Measurements from ENCODE around the gene RAB11FIP4. TPM values are rescaled to one million over a fixed set of nuclear protein-coding genes. Genes with fewer than 3 reads are reported as not detected.
A peak's percentile ranks its signal among the peaks of the same experiment; 100 is the strongest.

The RAB11FIP4 gene
- total and polyA plus RNA-seq, 8 donors: 4.7 to 121 (median 11.7) TPM

- peaks cover 0 to 4% (median 0%) of the 10 kb centered on the region in 4 donors for H3K4me1 ChIP-seq
- intact Hi-C loops (cut with DNase I; ENCODE audit: low total_unique reads): no loop called here
Observed at GRCh38 chr17:31449111-31449510, 57.6 kb downstream of the RAB11FIP4 start.

GRCh38 chr17:31449746-31450145 lies 58.3 kb downstream of the RAB11FIP4 start:
- H3K36me3 ChIP-seq: no peaks in the 10 kb centered on the region
- H3K27me3 ChIP-seq: no peaks in the 10 kb centered on the region
- WGBS, 5 donors: 75 to 87% (median 82%) methylated on average over 3 of the region's 3 CpGs
- intact Hi-C loops (cut with DNase I; ENCODE audit: low total_unique reads): no loop called here
- DNase-seq: no peak
- no peak overlapping the region for H3K27ac ChIP-seq
- H3K4me1 ChIP-seq: peaks cover 0 to 4% (median 0%) of the 10 kb centered on the region in 4 donors
- H3K9me3 ChIP-seq: no peaks in the 10 kb centered on the region
- no peak overlapping the region for H3K4me3 ChIP-seq
- TF ChIP-seq POLR2AphosphoS5 (IDR thresholded peaks at IDR 0.05) (no peak), EP300 (IDR thresholded peaks at IDR 0.05) (no peak), POLR2A (IDR thresholded peaks at IDR 0.05) (no peak)
- TF ChIP-seq, protein P1, sequence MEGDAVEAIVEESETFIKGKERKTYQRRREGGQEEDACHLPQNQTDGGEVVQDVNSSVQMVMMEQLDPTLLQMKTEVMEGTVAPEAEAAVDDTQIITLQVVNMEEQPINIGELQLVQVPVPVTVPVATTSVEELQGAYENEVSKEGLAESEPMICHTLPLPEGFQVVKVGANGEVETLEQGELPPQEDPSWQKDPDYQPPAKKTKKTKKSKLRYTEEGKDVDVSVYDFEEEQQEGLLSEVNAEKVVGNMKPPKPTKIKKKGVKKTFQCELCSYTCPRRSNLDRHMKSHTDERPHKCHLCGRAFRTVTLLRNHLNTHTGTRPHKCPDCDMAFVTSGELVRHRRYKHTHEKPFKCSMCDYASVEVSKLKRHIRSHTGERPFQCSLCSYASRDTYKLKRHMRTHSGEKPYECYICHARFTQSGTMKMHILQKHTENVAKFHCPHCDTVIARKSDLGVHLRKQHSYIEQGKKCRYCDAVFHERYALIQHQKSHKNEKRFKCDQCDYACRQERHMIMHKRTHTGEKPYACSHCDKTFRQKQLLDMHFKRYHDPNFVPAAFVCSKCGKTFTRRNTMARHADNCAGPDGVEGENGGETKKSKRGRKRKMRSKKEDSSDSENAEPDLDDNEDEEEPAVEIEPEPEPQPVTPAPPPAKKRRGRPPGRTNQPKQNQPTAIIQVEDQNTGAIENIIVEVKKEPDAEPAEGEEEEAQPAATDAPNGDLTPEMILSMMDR (IDR thresholded peaks at IDR 0.05): no peak

More at GRCh38 chr17:31449111-31449510, 57.6 kb downstream of the RAB11FIP4 start:
- TF ChIP-seq, protein P1 (IDR thresholded peaks at IDR 0.05): no peak
- TF ChIP-seq EP300 (IDR thresholded peaks at IDR 0.05) (no peak), POLR2AphosphoS5 (IDR thresholded peaks at IDR 0.05) (no peak)
- WGBS, 5 donors: 81 to 88% (median 82%) methylated on average over 7 of the region's 7 CpGs
- no peak overlapping the region for H3K27ac ChIP-seq
- no peak for DNase-seq
- H3K4me3 ChIP-seq: no peak overlapping the region
- no peaks in the 10 kb centered on the region for H3K9me3 ChIP-seq
- no peaks in the 10 kb centered on the region for H3K27me3 ChIP-seq
- H3K36me3 ChIP-seq: no peaks in the 10 kb centered on the region

DNA sequence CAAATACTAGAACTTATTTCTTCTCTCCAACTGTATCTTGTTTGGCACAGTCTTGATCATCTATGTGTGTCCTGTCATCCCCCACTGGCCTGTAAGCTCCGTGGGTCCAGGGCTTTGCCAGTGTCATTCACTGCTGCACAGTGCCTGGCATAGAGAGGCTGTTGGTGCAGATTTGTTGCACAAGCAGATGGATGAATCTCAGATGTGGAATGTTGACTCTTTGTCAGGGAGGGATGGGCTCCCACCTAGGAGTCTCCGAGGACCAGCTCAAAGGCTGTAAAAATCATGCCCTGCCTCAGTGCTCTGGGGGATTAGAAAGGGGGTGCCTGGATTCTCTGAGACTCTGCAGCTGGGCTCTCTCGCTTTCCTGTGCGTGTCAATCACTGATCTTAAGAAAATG lies 60.6 kb downstream of the RAB11FIP4 start:
- intact Hi-C loops (cut with DNase I; ENCODE audit: low total_unique reads): no loop called here
- Histone ChIP-seq H3K27me3 (no peaks in the 10 kb centered on the region), H3K9me3 (no peaks in the 10 kb centered on the region), H3K36me3 (no peaks in the 10 kb centered on the region), H3K4me1 (peaks cover 0 to 4% (median 0%) of the 10 kb centered on the region in 4 donors), H3K27ac (peak overlapping the region in 1 of 5 donors; percentile 63), H3K4me3 (no peak overlapping the region)
- no peak for TF ChIP-seq POLR2AphosphoS5 (IDR thresholded peaks at IDR 0.05)
- TF ChIP-seq EP300 (IDR thresholded peaks at IDR 0.05): no peak
- no peak for TF ChIP-seq POLR2A (IDR thresholded peaks at IDR 0.05)
- TF ChIP-seq, protein P1 (IDR thresholded peaks at IDR 0.05): no peak
- no peak for DNase-seq
- WGBS, 5 donors: 76 to 90% (median 80%) methylated on average over 4 of the region's 4 CpGs

GRCh38 chr17:31452561-31453110 lies 61.2 kb downstream of the RAB11FIP4 start:
- intact Hi-C loops (cut with DNase I; ENCODE audit: low total_unique reads): no loop called here
- Histone ChIP-seq H3K27me3 (no peaks in the 10 kb centered on the region), H3K4me1 (peaks cover 0 to 4% (median 0%) of the 10 kb centered on the region in 4 donors), H3K4me3 (no peak overlapping the region), H3K9me3 (no peaks in the 10 kb centered on the region), H3K27ac (peak overlapping the region in 1 of 5 donors; percentile 63), H3K36me3 (no peaks in the 10 kb centered on the region)
- WGBS, 5 donors: 86 to 89% (median 87%) methylated on average over 10 of the region's 10 CpGs
- no peak for DNase-seq
- TF ChIP-seq, protein P1 (IDR thresholded peaks at IDR 0.05): no peak
- TF ChIP-seq POLR2A (IDR thresholded peaks at IDR 0.05) (no peak), EP300 (IDR thresholded peaks at IDR 0.05) (no peak), POLR2AphosphoS5 (IDR thresholded peaks at IDR 0.05) (no peak)

Data from stomach (tissue), 9 donors.